ENCODE measurements around the gene CASTOR1.

- TF ChIP-seq CTCF (IDR thresholded peaks at IDR 0.05) (no peak), POLR2AphosphoS5 (IDR thresholded peaks at IDR 0.05) (no peak), POLR2A (IDR thresholded peaks at IDR 0.05) (no peak)
Measured at GRCh38 chr22:30289980-30290313, 642 bp upstream of the CASTOR1 start.

Data from sigmoid colon (tissue), 4 donors.